OCI-M1 (cell line): ENCODE data around the gene FBL.
A peak's percentile ranks its signal among the peaks of the same experiment; 100 is the strongest.
"Not testable (repeated sequence)": the region's sequence is repeated elsewhere in the genome, so short reads cannot be mapped to it uniquely, and the experiment has no call there.

Source experiments
- DNase-seq: peaks from one replicate; lab custom pipeline; 2025; lab: John Stamatoyannopoulos, UW

Gene FBL

GRCh38 chr19:39845933-39846677 is at the start of gene FBL:
TSS of gene FBL (minus strand) at chr19:39846379. CDS start at chr19:39846300, 79 bp downstream.
- DNase-seq: peak; percentile 98

GRCh38 chr19:39895096-39895495 is 48.9 kb upstream of the FBL start:
- DNase-seq: not testable (repeated sequence)

GRCh38 chr19:39894236-39894606 is 48.0 kb upstream of the FBL start:
- not testable (repeated sequence) for DNase-seq

- DNase-seq: not testable (repeated sequence)
Observed at GRCh38 chr19:39893366-39894235, 47.4 kb upstream of the FBL start.

- not testable (repeated sequence) for DNase-seq
Observed at GRCh38 chr19:39892506-39892902, 46.3 kb upstream of the FBL start.

- DNase-seq: not testable (repeated sequence)
Observed at GRCh38 chr19:39891660-39892505, 45.7 kb upstream of the FBL start.

GRCh38 chr19:39890755-39891551 is 44.8 kb upstream of the FBL start:
- no peak for DNase-seq

GRCh38 chr19:39889872-39890754 is 43.9 kb upstream of the FBL start:
- DNase-seq: not testable (repeated sequence)

- not testable (repeated sequence) for DNase-seq
Observed at GRCh38 chr19:39887456-39887951, 41.3 kb upstream of the FBL start.

GRCh38 chr19:39885821-39886554 is 39.8 kb upstream of the FBL start:
- not testable (repeated sequence) for DNase-seq

GRCh38 chr19:39884721-39885120 is 38.5 kb upstream of the FBL start:
- not testable (repeated sequence) for DNase-seq

- DNase-seq: not testable (repeated sequence)
Observed at GRCh38 chr19:39882645-39883044, 36.5 kb upstream of the FBL start.

- DNase-seq: peak; percentile 87
Observed at GRCh38 chr19:39881495-39882110, 35.4 kb upstream of the FBL start.

- not testable (repeated sequence) for DNase-seq
Observed at GRCh38 chr19:39880241-39880640, 34.1 kb upstream of the FBL start.

- not testable (repeated sequence) for DNase-seq
Observed at GRCh38 chr19:39879796-39880195, 33.6 kb upstream of the FBL start.

GRCh38 chr19:39878866-39879265 is 32.7 kb upstream of the FBL start:
- not testable (repeated sequence) for DNase-seq

GRCh38 chr19:39878398-39878797 is 32.2 kb upstream of the FBL start:
- no peak for DNase-seq

- DNase-seq: not testable (repeated sequence)
Observed at GRCh38 chr19:39877982-39878381, 31.8 kb upstream of the FBL start.

- DNase-seq: not testable (repeated sequence)
Observed at GRCh38 chr19:39877488-39877887, 31.3 kb upstream of the FBL start.
